Ectodermal cell (in vitro differentiated cells): ENCODE results near the gene GNG14.
A peak's percentile ranks its signal among the peaks of the same experiment; 100 is the strongest.

Experiments
- H3K27ac ChIP-seq: 2 replicates; pipeline ENCODE4 v1.7.0; 2013; ENCODE audit warnings: mild to moderate bottlenecking, low read depth, low read length; ENCODE audit not compliant: insufficient read depth, poor library complexity, severe bottlenecking
- H3K27me3 ChIP-seq: 2 replicates; pipeline ENCODE4 v1.7.0; 2013; ENCODE audit warnings: mild to moderate bottlenecking, low read length; ENCODE audit not compliant: insufficient read depth, control insufficient read depth, poor library complexity, severe bottlenecking
- H3K36me3 ChIP-seq: one replicate; pipeline ENCODE4 v1.7.0; 2013; ENCODE audit warnings: low read length; ENCODE audit not compliant: control insufficient read depth, insufficient read depth
- H3K4me1 ChIP-seq: one replicate; pipeline ENCODE4 v1.7.0; 2013; ENCODE audit warnings: low read length; ENCODE audit not compliant: control insufficient read depth, insufficient read depth
- H3K4me3 ChIP-seq: 2 replicates; pipeline ENCODE4 v1.7.0; 2013; ENCODE audit warnings: low read depth, low read length, control low read depth; ENCODE audit not compliant: insufficient read depth
- H3K9me3 ChIP-seq: 2 replicates; pipeline ENCODE4 v1.7.0; 2013; ENCODE audit warnings: mild to moderate bottlenecking, low read length, moderate library complexity; ENCODE audit not compliant: control insufficient read depth
- WGBS, 2 experiments: methylation state at CpG; one replicate each; pipeline ENCODE4 v1.1.7; 2013; ENCODE audit warnings: missing lambda C conversion rate in 2 of 2; 5-methylcytosine and 5-hydroxymethylcytosine counted together

Gene GNG14

GRCh38 chr19:12736995-12737834 lies 49.4 kb downstream of the GNG14 start, which contains the start of gene GET3:
Gene GET3 (plus strand): TSS chr19:12737497. CDS start chr19:12737506, 9 bp downstream.
- Histone ChIP-seq H3K4me1 (peaks cover 7% of the 10 kb centered on the region), H3K4me3 (peak within 1 kb of the TSS; percentile 90), H3K27me3 (no peaks in the 10 kb centered on the region), H3K9me3 (no peaks in the 10 kb centered on the region), H3K27ac (peak within 1 kb of the TSS; percentile 98), H3K36me3 (peaks cover 7% of the 10 kb centered on the region)
- WGBS, 2 experiments = 0 to 1% methylated on average over 29 of the region's 29 CpGs

DNA sequence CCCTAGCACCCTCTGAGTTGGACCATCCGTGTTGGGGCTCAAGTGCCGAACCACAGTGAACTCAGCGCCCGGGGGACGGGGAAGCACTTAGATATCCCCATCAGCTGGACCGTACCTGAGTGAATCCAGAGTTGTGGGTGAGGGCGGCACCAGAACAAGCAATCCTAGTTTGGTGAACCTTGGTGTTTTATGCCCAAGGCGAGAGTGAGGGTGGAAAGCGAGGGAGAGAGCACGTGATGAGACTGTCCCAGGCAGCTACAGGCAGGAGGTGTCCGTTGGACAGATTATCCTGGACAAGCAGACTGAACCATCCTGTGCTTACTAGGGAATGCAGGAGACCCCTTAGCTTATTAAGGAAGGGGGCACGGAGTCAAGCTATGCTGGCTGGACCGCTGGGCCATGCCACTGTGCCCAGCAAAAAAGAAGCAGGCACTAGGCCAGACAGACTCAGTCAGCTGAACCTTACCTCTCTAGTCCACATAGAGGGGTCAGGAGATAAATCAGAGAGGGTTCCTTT lies 50.1 kb downstream of the GNG14 start:
- 22% methylated on average over 13 of the region's 13 CpGs for WGBS, 2 experiments
- peaks cover 7% of the 10 kb centered on the region for H3K36me3 ChIP-seq
- H3K4me3 ChIP-seq = peak overlapping the region; percentile 90
- H3K9me3 ChIP-seq = no peaks in the 10 kb centered on the region
- peaks cover 5% of the 10 kb centered on the region for H3K4me1 ChIP-seq
- no peaks in the 10 kb centered on the region for H3K27me3 ChIP-seq
- H3K27ac ChIP-seq = peak overlapping the region; percentile 6
